Measurements from ENCODE around the gene RAPGEF2.
"Not testable (repeated sequence)": the region's sequence is repeated elsewhere in the genome, so short reads cannot be mapped to it uniquely, and the experiment has no call there.

RAPGEF2 gene

DNA sequence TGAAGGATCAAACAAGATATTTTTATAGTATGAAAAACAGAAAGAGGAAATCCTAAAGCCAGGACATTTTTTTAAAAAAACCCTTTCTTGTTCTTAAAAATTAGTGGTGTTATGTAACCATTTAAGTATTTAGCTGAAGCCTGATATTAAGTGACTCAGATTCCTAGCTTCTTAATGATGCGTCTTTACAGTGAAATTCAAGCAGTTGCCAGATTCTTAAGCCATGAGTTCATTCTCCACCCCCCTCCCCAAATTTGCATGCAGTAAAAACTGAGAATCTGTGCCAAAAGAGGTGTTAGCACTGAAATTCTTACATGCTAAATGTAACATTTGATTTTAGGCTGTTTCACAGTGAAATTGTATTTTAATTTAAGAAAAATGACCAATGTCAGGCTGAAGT, 180.8 kb downstream of the RAPGEF2 start:
- no peak for DNase-seq

DNA sequence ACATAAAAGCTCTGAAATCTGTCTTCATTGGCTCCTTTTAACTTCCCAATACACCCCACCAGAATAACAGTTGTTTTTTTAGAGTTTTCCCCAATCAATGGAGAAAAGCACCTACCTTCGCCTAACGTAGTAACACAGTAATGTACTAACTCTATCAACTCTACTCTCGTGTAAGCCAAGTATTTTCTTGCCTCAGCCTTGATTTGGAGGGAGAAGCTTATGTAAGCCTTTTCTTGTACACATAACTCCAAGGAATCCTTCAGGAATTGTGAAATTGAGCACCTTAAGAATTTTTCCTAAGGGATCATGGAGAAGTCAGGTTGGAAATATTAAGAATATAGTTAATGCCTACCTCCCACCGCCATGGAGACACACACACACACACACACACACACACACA, 181.2 kb downstream of the RAPGEF2 start:
- DNase-seq, result no peak

DNA sequence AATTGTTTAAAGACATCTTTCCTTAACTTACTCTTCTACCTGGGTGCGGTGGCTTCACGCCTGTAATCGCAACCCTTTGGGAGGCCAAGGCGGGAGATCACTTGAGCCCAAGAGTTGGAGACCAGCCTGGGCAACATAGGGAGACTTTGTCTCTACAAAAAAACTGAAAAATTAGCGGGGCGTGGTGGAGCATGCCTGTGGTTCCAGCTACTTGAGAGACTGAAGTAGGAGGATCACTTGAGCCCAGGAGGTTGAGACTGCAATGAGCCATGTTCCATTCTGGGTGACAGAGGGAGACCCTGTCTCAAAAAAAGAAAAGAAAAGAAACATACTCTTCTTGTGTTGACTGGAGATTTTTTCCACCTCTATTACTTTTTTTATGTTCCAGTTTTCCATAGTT, 181.9 kb downstream of the RAPGEF2 start:
- DNase-seq, result no peak

DNA sequence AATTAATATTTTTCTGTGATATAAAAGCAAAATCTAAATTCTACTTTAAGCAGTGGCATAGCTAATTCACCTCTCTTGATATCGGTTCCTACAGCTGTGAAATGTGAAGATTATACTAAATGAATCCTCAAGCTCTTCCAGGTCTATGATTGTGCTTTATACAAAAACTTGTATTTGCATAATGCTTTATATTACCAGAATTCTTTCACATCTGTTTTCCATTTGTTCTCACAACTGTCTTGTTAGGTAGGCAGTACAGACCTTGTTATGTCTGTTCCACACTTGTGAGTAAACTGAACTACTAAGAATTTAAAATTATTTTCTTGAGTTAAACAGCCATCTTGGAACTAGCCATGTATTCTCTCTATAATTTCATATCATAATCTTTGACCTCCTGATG, 184.9 kb downstream of the RAPGEF2 start:
- no peak for DNase-seq

DNA sequence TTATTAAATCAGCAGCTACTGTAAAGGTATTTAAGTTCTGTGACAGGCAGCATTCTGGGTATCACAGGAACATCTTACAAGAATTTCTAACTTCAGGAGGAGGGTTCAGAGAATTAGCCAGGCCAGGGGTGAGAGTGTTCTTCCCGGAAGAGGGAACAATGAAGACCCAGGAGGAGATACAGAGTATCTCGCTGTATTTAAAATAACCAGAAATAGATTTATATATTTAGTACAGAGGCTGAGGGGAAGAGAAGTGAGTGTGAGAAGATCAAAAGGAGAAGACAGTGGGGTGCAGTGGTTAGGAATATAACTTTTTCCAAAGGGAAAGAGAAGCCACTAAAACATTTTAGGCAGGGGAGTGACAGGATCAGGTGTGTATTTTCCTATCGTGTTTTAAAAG, 186.8 kb downstream of the RAPGEF2 start:
- DNase-seq, result no peak

GRCh38 chr4:159290321-159291030, 187.6 kb downstream of the RAPGEF2 start:
- DNase-seq, result no peak

DNA sequence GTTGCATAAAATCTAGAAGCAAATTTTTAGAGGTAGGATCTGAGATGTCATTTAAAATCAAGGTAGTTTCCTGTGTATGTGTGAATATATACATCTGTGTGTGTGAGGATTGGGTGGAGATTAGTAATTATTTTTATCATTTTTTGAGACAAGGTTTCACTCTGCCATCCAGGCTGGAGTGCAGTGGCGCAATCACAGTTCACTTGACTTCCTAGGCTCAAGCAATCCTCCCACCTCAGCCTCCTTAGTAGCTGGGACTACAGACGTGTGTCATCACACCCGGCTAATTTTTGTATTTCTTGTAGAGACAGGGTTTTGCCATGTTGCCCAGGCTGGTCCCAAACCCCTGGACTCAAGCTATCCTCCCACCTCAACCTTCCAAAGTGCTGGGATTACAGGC, 188.3 kb downstream of the RAPGEF2 start:
- no peak for DNase-seq

DNA sequence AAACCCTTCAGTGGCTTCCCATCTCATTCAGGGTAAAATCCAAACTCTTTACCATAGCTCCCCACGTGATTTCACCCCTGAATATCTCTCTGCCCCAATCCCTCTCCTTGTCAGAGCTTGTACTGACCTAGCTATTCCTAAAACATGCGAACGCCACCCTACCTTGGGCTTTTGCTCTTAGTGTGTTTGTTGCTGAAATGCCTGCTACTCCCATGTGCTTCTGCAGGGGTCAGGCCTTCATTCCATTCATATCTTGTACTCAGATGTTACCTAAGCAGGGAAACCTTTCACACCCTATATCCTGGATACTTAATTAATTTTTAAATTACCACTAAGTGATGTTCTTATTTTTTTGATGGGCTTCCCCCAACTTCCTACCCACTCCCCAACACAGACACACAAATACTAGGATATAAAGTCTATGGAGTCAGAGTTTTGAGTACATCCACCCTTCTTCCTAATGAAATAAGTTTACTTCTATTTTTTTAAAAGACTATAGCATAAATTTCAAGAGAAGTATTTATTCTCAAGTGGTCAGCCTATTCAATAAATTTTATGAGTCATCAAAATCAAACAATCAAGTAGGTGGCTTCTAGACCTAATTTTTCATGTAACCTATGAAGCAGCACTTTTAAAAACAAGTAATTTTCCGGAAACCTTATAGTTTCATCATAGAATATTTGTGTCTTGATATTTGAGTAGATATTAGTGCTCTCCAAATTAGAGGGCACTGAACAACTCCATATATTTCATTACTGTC, 189.4 kb downstream of the RAPGEF2 start:
- no peak for DNase-seq

- no peak for DNase-seq
These were observed 191.1 kb downstream of the RAPGEF2 start for GRCh38 chr4:159293811-159294515.

DNA sequence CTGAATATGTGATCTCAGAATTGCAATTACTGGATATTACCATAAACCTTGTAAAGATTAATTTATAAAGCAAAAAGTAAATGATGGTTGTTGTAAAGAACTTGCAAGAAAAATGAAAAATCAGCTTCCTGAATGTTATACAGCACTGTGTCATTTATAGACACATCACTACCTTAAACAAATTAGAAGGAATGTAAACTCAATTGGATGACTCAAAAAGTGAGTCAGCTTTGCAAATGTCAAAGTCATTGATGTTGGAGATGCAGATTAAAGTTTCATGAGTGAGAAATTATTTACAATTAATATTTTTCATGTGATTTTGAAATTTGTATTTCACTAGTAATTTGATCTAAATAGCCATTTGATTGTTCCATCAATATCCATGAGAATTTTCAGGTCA, 193.2 kb downstream of the RAPGEF2 start:
- DNase-seq, result no peak

DNA sequence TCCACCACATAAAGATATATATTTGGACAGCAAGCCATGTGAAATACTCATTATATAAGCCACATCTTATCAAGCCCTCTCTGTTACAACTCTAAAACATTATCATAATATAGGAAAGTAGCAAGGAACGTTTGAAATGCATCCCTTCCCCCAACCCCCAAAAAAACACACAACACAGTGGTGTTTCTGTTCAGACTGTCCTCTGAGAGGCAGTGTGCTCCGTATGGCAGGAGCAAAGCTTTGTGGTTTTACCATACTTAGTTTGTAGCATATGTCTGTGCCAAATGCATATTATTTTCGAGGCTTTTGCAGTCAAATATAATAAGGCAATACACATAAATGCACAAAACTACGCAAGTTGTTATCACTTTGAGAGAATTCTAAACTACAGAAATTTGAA, 194.2 kb downstream of the RAPGEF2 start:
- DNase-seq, result no peak

- DNase-seq, result no peak
These were observed 195.6 kb downstream of the RAPGEF2 start for GRCh38 chr4:159298502-159298901.

DNA sequence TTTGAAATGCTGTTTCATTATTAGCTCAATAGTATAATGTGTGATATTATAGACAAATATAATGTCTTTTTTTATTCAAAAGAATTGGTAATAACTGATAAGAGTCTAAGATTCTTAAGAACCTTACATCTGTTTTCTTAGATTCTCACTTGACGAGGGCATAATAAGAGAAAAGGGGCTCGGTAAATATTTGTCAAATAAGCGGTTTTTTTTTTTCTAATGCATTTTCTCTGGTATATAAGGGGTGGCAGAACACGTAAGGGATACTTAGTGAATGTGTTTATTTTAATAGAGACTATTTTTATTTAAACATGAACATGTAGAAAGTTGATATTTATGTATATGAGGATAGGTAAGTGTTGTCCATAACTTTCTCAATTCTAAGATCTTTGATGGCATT, 200.6 kb downstream of the RAPGEF2 start:
- DNase-seq, result no peak

- no peak for DNase-seq
These were observed 202.2 kb downstream of the RAPGEF2 start for GRCh38 chr4:159305129-159305528.

DNA sequence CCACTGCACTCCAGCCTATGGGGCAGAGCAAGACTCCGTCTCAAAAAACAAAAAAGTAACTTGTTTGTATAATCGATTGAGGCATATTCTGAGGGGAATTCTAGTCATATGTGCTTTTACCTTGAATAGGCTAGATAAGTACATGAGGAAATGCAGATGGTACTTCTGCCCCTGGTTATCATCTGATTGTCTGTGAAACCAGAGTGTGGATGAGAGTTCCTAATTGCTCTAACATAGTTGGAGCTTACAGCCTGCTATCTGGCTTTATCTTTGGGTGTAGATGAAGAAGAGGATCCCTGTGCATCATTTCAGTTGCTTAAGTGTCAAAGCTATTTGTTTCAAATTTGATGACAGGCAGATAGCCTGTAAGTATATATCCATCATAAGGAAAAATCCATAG, 205.1 kb downstream of the RAPGEF2 start:
- no peak for DNase-seq

GRCh38 chr4:159308566-159309340, 205.9 kb downstream of the RAPGEF2 start:
- no peak for DNase-seq

DNA sequence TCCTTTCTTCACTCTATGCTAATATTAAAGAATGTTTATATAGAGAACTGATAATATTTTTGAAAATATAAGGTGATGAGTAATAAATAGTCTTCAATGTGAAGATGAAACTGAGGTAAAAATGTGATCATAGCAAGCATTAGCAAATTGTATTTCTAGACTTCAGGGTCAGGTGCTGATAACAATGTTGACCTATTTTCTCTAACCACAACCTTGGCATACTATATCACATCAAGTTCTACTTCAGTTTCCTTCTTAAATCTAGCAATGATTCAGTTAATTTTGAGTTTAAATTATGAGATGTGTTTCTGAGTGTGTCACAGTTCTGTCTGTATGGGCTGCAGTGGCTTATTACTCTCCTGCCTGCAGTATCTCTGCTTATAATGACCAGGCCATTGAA, 209.4 kb downstream of the RAPGEF2 start:
- no peak for DNase-seq

GRCh38 chr4:159315879-159316278, 213.0 kb downstream of the RAPGEF2 start:
- not testable (repeated sequence) for DNase-seq

GRCh38 chr4:159317203-159317602, 214.3 kb downstream of the RAPGEF2 start:
- DNase-seq, result no peak

- no peak for DNase-seq
These were observed 216.1 kb downstream of the RAPGEF2 start for GRCh38 chr4:159319027-159319426.

GRCh38 chr4:159326480-159326879, 223.6 kb downstream of the RAPGEF2 start:
- DNase-seq, result no peak

DNA sequence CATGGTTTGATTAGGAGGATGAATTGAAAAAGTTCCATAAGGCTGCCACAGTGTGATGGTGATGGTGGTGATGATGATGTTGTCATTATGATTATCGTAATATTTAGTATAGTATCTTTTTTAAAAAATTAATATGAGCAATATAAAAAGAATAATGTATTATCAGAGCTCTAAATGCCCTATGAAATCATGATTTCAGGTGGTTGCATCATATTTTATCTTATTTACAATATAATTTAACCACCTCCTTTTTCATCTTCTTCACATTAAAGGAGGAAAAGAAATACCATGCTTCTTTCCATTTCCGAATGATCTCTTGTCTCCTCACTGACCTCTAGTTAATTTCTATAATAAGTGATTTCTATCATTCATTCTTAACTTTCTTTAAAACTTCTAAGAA, 225.9 kb downstream of the RAPGEF2 start:
- DNase-seq, result no peak

DNA sequence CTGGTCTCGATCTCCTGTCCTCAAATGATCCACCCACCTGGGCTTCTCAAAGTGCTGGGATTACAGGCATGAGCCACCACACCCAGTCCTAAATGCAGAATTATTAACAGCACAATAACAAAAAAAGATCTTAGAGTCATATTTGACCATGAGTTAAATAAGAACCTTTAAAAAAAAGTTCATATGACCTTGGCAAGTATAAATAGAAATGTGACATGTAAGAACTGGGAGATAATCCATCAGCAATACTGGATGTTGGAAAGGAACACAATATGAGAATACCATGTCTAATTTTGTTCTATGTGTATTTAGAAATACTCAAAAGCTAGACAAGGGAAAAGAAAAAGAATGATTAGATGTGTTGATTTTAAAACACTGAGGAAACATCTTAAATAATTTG, 231.6 kb downstream of the RAPGEF2 start:
- DNase-seq, result no peak

All from activated T-cell treated with anti-CD3 and anti-CD28 coated beads for 4 hours (primary cell).